Activated T-helper 1 cell treated with Interleukin-2 at 50 U/mL for 16 hours (primary cell): ENCODE measurements around the gene COG5.
"Not testable (repeated sequence)": the region's sequence is repeated elsewhere in the genome, so short reads cannot be mapped to it uniquely, and the experiment has no call there.

Source experiments
- DNase-seq: peaks from one replicate; pipeline ENCODE4 v3.0.0-alpha.2; 2020; ENCODE audit warnings: low read depth

The COG5 gene

DNA sequence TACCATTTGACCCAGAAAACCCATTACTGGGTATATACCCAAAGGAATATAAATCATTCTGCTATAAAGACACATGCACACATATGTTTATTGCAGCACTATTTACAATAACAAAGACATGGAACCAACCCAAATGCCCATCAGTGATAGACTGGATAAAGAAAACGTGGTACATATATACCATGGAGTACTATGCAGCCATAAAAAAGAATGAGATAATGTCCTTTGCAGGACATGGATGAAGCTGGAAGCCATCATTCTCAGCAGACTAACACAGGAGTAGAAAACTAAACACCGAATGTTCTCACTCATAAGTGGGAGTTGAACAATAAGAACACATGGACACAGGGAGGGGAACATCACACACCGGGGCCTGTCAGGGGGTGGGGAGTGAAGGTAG, 408.0 kb downstream of the COG5 start:
- not testable (repeated sequence) for DNase-seq

DNA sequence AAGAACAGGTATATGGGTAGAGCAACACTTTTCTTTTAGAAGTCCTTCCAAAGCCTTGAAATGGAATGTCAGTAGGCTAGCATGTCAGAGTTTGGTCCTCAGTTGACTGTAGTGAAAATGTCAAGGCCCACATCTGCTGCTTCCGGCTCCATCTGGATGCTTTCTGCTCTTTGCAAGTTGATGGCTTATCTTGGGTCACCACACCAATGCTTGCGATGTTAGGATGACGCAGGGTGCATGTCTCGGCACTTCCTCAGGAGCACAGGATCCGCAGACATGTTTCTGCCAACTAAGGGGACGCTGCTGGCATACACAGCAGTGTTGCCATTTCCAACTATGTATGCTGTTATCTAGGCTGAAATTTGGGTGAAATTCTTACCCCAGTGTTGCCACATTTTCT, 408.9 kb downstream of the COG5 start:
- no peak for DNase-seq

DNA sequence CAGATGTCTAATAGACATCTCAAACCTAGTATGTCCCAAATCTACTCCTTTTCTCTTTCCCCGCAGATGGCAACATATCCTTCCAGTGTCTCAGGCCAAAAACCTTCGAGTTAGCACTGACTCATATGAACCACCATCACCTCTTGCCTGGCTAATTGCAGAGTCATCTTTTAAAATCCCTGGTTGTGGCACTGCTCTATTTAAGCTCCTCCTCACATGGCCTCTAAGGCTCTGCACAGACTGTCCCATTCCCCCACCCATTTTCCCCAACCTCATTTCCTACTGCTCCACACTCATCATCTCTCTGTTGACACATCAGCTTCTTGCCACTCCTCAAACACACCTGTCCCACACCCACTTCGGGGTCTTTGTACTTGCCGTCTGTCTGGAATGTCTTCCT, 411.7 kb downstream of the COG5 start:
- DNase-seq = no peak
